ENCODE measurements around the gene NISCH.

Gene NISCH

GRCh38 chr3:52447512-52448355 is 7.7 kb upstream of the NISCH start:
- Histone ChIP-seq H3K4me3 (no peak overlapping the region), H3K4me2 (peak overlapping the region in 1 of 11 experiments; percentile 8; a peak in 1 of 22 replicates), H4K20me1 (peaks cover 0 to 34% (median 16%) of the 10 kb centered on the region in 11 experiments; a peak in 12 of 22 replicates), H3K4me1 (peaks cover 28 to 53% (median 44%) of the 10 kb centered on the region in 10 experiments), H3K36me3 (no peaks in the 10 kb centered on the region), H3K27me3 (peaks cover 6 to 40% (median 24%) of the 10 kb centered on the region in 11 experiments; a peak in 21 of 22 replicates), H3K27ac (no peak overlapping the region), H3K9me3 (replicated peaks in 1 of 11) (no peaks in the 10 kb centered on the region), H3K9ac (0 out of 22 replicates have a peak overlapping the region, but pooled peaks of 2 of the 11 experiments have one; percentile 6 to 29)
- no peak for TF ChIP-seq Cebpa-rat (IDR thresholded peaks at IDR 0.05)

- Histone ChIP-seq H3K4me3 (no peak overlapping the region), H3K9me3 (replicated peaks in 1 of 11) (no peaks in the 10 kb centered on the region), H3K4me1 (peaks cover 7 to 46% (median 29%) of the 10 kb centered on the region in 10 experiments), H3K27ac (no peak overlapping the region), H3K27me3 (peaks cover 0 to 12% (median 8%) of the 10 kb centered on the region in 11 experiments; a peak in 18 of 22 replicates), H3K36me3 (no peaks in the 10 kb centered on the region), H3K4me2 (peak overlapping the region in 4 of 11 experiments; percentile 24 to 61 (median 44); a peak in 6 of 22 replicates), H4K20me1 (peaks cover 0 to 9% (median 0%) of the 10 kb centered on the region in 11 experiments; a peak in 3 of 22 replicates), H3K9ac (0 out of 22 replicates have a peak overlapping the region, but pooled peaks of 1 of the 11 experiments have one; percentile 2)
- TF ChIP-seq Cebpa-rat (IDR thresholded peaks at IDR 0.05), result no peak
Measured at GRCh38 chr3:52450489-52451236, 4.7 kb upstream of the NISCH start.

DNA sequence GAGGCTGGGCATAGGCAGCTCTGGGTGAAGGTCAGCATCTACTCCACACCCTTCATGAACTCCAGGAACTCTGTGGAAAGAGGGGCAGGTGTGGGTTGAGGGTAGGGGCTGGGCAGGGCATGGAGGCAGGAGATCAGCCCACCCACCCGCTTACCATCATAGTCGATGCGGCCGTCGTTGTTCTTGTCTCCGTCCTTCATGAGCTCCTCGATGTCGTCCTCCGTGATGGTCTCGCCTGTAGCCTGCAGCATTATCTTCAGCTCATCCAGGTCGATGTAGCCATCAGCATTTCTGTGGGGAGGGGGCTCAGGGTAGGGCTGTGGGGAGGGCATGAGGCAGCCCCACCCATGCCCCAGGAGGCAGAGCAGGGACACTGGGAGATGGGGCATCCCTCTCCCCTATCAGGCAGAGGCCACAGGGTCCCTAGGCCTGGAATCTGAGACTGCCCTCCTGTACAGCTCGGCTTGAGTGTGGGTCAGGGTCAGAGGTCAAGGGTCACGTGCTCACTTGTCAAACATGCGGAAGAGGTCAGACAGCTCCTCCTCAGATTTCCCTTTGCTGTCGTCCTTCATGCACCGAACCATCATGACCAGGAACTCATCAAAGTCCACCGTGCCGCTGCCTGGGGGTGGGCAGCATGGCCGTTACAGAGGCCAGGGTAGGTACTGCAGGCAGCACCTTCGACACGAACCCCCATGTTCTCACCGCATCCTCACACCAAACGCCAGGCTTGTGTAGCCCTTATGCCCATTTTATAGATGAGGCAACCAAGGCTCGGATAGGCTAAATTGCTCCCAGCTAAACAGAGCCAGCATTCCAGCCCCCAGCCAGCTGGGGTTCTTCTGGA is 3.9 kb upstream of the NISCH start:
- Histone ChIP-seq H3K27me3 (peaks cover 0 to 5% (median 2%) of the 10 kb centered on the region in 11 experiments; a peak in 14 of 22 replicates), H3K27ac (no peak overlapping the region), H3K9me3 (replicated peaks in 1 of 11) (no peaks in the 10 kb centered on the region), H4K20me1 (peaks cover 0 to 9% (median 2%) of the 10 kb centered on the region in 11 experiments; a peak in 11 of 22 replicates), H3K4me1 (peaks cover 11 to 47% (median 31%) of the 10 kb centered on the region in 10 experiments), H3K4me2 (no peak overlapping the region), H3K4me3 (no peak overlapping the region), H3K36me3 (no peaks in the 10 kb centered on the region), H3K9ac (no peak overlapping the region)
- no peak for TF ChIP-seq Cebpa-rat (IDR thresholded peaks at IDR 0.05)

DNA sequence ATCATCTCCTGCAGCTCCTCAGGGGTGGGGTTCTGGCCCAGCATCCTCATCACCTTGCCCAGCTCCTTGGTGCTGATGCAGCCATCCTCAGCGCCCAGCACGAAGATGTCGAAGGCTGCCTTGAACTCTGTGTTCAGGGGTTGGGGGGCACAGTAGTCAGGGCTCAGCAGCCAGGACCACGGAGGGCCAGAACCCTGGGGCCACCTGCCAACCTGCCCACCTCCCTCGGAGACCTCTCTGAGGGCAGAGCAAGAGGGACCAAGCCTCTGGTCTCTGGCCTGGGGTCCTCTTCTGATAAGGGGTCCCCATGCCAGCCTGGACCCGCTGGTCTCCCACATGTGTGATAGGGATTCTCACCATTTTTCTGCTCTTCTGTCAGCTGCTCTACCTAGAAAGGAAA is 3.3 kb upstream of the NISCH start:
- Histone ChIP-seq H3K4me2 (no peak overlapping the region), H3K4me3 (no peak overlapping the region), H3K36me3 (peaks cover 0 to 5% (median 2%) of the 10 kb centered on the region in 11 experiments; a peak in 10 of 22 replicates), H3K27ac (no peak overlapping the region), H4K20me1 (peaks cover 3 to 10% (median 8%) of the 10 kb centered on the region in 11 experiments; a peak in 14 of 22 replicates), H3K9me3 (replicated peaks in 1 of 11) (no peaks in the 10 kb centered on the region), H3K27me3 (no peaks in the 10 kb centered on the region), H3K9ac (no peak overlapping the region), H3K4me1 (peaks cover 17 to 50% (median 35%) of the 10 kb centered on the region in 10 experiments)
- no peak for TF ChIP-seq Cebpa-rat (IDR thresholded peaks at IDR 0.05)

DNA sequence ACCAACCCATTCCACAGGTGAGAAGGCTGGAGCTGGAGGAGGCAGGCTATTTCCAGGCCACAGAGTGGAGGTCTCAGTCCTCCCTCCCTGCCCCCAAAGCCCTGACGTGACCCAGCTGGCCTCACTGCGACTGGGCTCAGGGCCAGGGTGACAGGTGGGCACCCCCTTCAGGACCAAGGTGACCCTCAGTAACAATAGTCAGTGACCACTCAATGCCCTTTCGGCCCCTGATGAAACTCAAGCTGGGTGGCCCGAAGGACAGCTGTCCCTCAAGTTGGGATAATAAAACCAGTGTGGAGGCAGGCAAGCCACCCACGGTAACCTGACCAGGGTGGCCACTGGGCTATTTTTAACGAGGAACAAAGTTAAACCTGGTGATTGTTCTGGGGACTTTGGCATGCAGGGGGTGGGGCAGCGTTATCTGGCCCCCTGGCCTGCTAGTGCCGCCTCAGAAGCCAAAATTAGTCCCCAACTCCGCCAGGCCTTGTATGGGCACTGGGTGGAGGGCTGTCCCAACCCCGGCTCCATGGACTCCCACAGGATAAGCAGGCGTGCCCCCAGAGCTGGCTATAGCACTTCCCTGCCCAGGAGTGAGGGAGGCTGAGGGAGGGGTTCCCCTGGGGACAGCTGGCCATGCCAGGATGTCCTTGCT is 2.7 kb upstream of the NISCH start:
- Histone ChIP-seq H3K9ac (0 out of 22 replicates have a peak overlapping the region, but pooled peaks of 1 of the 11 experiments have one; percentile 34), H3K27ac (peak overlapping the region in 1 of 11 experiments; percentile 2; a peak in 1 of 22 replicates), H3K27me3 (no peaks in the 10 kb centered on the region), H3K4me1 (peaks cover 23 to 55% (median 41%) of the 10 kb centered on the region in 10 experiments), H3K36me3 (peaks cover 3 to 10% (median 8%) of the 10 kb centered on the region in 11 experiments), H3K4me3 (no peak overlapping the region), H3K4me2 (peak overlapping the region in 5 of 11 experiments; percentile 28 to 70 (median 42); a peak in 9 of 22 replicates), H3K9me3 (replicated peaks in 1 of 11) (no peaks in the 10 kb centered on the region), H4K20me1 (peaks cover 8 to 16% (median 13%) of the 10 kb centered on the region in 11 experiments; a peak in 17 of 22 replicates)
- TF ChIP-seq Cebpa-rat (IDR thresholded peaks at IDR 0.05), result no peak

DNA sequence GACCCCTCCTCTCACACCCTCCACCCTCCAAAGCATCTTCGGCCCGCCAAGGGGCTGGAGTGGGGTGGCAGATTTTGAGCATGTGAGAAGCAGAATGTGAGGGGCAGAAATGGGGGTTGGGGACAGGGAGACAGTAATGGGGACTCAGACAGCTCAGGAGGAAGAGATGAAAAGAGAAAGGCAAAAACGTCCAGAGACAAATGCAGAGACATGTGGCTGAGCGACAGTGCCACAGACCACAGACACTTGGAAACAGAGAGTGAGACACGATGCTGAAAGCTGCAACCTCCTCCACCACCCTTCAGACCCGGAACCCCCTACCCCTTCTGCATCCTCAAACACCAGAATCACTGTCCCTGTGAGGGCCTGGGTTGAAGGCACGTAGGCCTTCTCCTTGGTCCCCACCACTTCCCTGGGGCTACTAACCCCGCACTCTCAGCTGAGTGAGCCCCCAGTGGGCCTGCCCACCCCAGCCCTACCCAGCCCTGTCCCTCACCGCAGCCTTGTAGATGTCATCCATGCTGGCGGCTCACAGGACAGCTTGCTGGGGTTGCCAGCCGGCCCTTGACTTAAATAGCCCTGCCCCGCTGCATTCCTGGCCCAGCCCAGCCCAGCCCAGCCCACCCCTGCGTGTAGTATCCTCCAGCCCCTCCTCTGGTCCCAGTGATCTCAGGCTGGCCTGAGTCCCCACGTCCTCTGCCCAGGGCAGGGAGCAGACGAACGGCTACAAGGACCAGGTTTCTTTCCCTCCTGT is 1.7 kb upstream of the NISCH start, which contains the start of gene TNNC1:
TSS of gene TNNC1 (minus strand) at position 546 of the 754 bp plus-strand sequence. CDS start at position 520, 26 bp downstream.
- Histone ChIP-seq H3K4me3 (peak within 1 kb of the TSS; percentile 82 to 98 (median 92); a peak in 19 of 20 replicates), H3K4me1 (peaks cover 25 to 65% (median 48%) of the 10 kb centered on the region in 10 experiments), H3K27ac (peak within 1 kb of the TSS; percentile 68 to 91 (median 82))

More for the DNA sequence above, 1.7 kb upstream of the NISCH start, which contains the start of gene TNNC1:
- Histone ChIP-seq H3K36me3 (peaks cover 13 to 20% (median 17%) of the 10 kb centered on the region in 11 experiments), H4K20me1 (peaks cover 11 to 25% (median 20%) of the 10 kb centered on the region in 11 experiments; a peak in 17 of 22 replicates), H3K9ac (peak within 1 kb of the TSS; percentile 90 to 99 (median 95)), H3K9me3 (replicated peaks in 1 of 11) (no peaks in the 10 kb centered on the region), H3K27me3 (no peaks in the 10 kb centered on the region), H3K4me2 (peak within 1 kb of the TSS; percentile 83 to 100 (median 95))
- TF ChIP-seq Cebpa-rat (IDR thresholded peaks at IDR 0.05), result no peak
